Measurements from ENCODE around the gene BORCS5.

BORCS5 gene

DNA sequence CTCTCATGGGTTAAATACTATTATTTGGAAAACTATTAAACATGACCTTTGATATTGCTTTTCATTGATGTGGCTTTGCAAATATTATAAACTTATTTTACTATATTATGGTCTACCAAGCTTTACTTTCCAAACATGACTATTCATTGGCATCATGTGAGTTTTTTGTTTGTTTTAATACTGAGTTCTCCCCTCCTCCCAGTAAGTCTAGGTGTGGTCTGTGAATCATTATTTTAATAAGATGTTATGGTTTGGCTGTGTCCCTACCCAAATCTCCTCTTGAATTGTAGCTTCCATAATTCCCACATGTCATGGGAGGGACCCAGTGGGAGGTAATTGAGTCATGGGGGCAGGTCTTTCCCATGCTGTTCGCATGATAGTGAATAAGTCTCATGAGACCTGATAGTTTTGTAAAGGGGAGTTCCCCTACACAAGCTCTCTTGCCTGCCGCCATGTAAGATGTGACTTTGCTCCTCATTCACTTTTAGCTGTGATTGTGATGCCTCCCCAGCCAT lies 80.0 kb downstream of the BORCS5 start:
- DNase-seq (ENCODE audit: low spot score): no peak

DNA sequence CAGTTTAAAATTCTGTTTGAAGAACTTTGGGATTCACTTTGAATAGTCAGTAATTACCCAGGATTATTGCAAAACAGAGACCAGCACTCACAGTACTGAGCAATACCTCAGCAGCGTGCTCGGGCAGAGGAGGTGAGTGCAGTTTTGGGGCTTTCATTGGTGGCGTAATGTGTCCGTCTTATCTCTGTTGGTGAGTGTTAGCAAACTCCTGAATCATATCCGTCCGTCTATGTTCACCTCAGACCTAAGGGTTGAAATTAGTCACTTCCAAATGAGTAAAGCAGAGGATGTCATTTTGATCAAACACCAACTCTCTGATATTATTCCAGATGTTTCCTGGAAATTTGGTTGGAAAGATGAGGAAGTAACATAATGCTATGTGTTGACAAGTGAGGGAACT lies 82.8 kb downstream of the BORCS5 start:
- no peak for DNase-seq (ENCODE audit: low spot score)

DNA sequence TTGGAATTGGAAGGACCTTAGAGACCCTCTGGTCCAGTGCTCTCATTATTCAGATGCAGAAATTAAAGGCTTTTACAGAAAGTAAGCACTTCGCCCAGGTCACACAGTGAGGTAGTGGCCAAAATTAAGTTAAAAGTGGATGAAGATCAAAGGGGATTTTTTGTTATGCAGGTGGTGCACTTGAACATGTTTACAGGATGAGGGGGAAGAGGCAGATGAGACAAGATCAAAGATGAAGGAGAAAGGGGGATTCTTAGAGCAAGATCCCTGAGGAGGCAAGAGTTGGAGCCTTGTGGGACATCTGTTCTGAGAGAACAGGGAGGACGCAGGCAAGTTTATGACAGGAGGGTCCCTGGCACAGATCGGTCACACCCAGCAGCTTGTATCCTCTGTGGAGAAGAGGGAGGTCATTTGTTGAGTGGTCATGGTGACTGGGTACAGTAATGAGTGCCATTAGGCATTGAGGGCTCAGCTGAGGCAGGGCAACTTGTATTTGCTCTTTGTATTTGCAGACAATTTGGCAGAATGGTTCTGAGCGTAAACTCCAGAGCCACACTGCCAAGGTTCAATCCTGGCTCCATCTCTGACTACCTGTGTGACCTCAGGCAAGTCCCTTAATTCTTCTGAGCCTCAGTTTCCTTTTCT lies 84.0 kb downstream of the BORCS5 start:
- DNase-seq (ENCODE audit: low spot score): no peak

DNA sequence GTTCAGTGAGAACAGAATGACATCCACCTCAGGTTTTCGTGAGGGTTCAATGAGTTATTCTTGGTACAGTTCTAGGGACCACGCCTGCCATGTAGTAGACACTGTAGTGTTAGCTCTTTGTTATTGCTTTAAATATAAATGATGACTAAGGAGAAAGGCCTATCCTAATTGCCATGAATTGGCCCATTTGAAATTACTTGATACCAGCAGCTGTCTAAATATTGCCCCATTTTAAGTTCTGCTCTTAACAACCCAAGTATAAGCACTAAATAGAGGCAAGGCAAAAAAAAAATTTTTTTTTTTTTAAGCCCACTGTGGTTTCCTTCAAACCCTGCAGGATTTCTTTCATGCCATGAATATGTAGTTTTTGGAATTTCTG lies 84.5 kb downstream of the BORCS5 start:
- no peak for DNase-seq (ENCODE audit: low spot score)

DNA sequence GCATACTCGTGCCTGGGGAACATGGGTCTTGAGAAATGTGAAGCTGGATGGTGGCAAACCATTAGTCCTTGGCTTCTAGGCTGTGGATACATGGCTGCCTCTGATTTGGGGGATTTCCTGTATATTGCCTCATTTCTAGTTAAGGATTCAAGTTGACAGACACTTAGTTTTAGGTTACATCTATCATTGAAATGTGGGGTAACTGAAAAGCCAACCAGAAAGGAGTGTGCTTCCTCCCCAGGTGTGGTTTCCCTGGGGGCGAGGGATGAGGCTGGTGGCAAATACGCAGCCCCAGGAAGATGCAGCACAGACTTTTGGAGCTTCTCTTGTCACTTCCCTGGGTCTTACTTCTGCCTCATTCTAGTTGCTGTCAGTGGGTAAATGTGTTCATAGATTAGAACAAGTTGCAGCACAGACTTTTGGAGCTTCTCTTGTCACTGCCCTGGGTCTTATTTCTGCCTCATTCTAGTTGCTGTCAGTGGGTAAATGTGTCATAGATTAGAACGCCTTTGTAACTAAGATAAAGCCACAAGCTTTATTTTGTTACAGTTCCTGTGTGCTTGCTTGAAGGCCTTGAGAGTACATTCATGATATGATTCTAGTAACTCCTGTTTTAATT lies 85.1 kb downstream of the BORCS5 start:
- DNase-seq (ENCODE audit: low spot score): no peak

DNA sequence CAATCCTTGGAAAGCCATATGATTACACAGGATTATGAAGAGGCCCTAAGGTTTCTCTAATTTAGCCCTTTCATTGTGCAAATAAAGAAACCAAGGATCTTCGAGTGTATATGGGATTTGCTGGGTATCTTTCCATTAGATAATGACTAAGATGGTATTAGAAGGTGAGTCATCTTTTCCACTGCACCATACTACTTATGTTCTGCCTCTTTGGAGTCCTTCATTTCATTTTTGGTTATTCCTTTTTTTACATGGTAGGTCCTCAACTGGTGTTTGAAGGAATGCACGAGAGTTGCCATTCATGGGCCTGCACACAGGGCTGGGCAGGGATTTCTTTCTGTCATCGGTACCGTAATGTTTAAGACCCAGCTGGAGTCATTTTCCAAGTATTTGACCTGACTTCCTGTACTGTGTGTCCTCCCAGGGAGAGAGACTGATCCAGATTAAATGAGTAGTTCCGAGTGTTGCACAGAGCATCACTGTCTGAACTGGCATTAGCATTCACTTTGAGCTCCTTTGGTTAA lies 85.7 kb downstream of the BORCS5 start:
- DNase-seq (ENCODE audit: low spot score): no peak

DNA sequence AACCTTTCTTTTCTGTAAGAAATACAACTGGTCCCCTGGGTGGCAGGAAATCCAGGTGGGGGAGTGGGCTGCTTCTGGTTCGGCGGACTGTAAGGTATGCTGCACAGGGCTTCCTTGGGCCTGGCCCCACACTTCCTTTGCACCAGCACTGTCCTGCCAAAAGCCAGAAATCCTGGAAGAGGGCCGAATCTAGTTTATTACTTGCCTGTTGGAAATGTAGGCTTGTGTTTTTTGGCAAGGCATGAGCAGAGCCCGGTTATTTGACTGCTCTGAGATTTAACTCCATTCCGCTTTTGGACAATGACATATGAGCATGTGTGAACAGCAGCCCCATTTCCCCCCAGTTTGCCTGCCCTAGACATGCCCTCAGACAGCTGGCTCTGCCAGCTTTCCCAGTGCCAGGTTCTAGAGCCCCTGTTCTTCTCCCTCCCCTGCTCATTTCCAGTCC lies 86.6 kb downstream of the BORCS5 start:
- no peak for DNase-seq (ENCODE audit: low spot score)

DNA sequence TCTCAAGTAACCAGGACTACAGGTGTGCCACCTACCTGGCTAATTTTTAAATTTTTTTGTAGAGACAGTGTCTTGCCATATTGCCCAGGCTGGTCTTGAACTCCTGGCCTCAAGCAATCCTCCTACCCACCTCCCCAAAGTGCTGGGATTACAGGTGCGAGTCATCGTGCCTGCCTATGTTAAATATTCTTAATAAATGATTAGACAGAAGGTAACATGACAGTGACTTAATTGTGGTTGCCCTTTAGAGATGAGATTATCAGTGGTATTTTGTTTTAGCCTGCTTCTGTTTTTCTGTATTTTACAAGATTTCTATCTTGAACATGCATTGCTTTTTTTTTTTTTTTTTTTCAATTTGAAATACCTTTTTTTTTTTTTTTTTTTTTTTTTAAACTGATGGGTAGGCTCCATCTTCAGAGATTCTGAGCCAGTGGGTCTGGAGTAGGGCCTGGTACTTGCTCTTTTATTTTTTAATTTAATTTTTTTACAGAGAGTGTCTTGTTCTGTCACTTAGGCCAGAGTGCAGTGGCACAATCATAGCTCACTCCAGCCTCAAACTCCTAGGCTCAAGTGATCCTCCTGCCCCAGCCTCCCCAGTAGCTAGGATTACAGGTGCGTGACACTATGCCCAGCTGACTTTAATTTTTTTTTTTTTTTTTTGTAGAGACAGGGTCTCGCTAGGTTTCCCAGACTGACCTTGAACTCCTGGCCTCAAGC lies 88.4 kb downstream of the BORCS5 start:
- DNase-seq (ENCODE audit: low spot score): no peak

DNA sequence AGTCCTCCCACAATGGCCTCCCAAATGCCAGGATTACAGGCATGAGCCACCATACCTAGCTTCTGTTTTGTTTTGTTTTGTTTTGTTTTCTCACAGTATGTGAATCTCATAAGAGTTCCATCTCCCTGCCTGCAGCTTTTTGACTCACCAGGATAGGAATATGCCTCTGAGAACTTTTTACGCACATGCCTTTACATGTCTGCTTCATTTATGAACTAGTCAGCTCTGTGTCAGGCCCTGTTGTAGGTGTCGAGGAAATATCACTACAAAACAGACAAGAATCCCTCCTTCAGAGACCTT lies 89.0 kb downstream of the BORCS5 start:
- no peak for DNase-seq (ENCODE audit: low spot score)

DNA sequence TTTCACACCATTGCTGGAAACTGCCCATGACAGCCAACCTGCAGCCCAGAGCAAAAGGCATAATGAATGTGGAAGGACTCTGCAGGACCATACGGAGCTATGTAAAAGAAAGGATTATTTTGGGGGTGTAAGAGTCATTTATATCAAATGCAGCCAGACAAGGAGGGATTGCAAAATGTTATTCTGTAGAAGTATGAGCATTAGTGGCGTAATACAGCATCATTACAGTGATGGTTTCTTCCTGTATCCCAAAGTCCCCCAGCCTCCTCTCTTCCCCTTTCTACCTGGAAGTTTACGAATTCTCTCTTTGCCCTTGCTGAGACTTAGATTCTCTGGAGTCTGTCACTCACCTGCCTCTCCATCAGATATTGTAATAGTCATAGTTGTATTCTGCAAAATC lies 89.9 kb downstream of the BORCS5 start:
- DNase-seq (ENCODE audit: low spot score): no peak

DNA sequence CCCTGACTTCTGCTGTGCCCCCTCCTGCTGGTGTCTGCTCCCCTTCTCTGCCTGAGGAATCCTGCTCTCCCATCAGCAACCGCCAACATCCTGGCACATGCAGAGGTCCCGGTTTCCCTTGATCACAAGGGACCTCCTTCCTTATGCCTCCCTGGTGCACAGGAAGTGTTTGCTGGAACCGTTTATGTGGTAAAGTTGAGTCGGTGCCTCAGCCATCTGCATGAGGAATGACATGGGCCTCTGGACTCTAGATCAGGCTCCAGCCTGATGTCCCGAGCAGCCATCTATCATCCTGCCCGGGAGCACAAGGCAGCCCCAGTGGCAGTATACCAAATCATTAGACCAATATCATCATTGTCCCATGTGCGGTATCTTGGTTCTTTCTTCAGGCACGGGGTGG lies 90.4 kb downstream of the BORCS5 start:
- no peak for DNase-seq (ENCODE audit: low spot score)

DNA sequence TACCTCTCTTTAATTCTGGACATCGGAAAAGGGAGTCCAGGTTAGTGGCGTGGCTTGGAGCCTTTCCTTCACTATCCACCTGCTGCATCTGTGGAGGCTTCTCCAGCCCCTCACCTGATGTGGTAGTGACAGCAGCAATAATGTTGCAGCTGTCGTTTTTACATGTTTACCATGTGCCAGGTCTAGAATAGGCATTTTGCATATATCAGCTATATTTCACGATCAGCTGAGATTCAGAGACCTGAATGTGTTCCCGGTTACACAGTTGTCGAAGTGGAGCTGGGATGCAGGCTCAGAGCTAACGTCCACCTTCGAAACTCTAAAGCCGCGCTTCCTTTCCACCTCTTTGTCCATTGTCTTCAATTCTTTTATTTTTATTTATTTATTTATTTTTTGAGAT lies 91.0 kb downstream of the BORCS5 start:
- DNase-seq (ENCODE audit: low spot score): no peak

DNA sequence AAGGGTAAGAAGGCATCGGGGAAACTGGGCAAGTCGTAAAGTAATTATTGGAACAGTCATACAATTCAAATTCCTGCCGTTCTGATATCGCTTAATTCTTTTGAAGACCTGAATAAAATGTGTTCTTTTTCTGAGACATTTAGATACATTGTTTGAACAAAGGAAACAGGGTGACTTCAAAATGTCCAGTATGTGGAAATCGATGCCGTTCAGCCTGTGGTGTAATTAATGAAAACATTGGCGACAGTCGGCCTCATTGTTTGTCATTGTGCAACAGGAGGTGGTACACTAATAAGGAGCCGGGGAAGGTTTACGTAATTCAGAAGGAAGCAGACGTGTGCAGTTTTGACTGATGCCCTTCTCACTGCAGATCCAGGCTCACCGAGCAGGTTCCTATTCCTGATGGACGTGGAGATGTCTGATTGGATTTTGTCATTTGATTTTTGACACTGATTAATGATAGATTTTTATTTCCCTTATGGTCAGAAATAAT lies 92.7 kb downstream of the BORCS5 start:
- DNase-seq (ENCODE audit: low spot score): no peak

DNA sequence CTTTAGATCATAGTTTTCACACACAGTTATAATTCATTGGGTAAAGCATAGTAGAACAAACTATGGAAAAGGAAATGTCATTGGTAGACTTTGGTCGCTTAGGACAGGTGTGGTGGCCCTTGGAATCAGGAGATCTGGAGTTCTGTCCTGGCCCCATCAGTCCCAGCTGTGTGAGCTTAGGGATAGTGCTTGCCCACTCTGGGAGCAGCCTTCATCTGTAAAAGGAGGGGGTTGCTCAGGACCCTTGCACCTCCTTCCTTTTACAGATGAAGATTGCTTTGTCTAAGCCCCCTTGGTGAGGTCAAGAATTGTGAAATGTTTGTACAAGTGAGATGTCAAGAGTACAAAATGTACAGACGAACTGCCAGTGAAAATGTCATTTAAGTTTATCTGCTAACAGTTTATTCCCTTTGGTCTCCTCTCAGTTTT lies 93.2 kb downstream of the BORCS5 start:
- no peak for DNase-seq (ENCODE audit: low spot score)

DNA sequence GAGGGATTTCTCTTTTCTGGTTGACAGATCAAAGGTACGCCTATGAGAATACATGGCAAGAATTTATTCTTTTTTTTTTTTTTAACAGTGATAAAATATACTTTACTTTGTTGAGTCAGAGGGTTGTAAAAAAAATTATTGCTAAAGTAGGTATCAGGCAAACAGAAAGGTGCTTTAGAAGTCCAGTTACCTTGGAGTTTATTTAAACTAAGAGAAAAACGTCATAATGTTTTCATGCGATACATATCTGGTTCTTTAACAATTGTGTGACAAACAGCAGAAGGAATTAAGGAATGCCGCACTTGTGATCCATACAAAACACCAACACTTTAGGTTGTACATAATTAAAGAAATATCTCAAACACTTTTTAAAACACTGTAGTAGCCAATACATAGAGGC lies 94.2 kb downstream of the BORCS5 start:
- DNase-seq (ENCODE audit: low spot score): no peak

DNA sequence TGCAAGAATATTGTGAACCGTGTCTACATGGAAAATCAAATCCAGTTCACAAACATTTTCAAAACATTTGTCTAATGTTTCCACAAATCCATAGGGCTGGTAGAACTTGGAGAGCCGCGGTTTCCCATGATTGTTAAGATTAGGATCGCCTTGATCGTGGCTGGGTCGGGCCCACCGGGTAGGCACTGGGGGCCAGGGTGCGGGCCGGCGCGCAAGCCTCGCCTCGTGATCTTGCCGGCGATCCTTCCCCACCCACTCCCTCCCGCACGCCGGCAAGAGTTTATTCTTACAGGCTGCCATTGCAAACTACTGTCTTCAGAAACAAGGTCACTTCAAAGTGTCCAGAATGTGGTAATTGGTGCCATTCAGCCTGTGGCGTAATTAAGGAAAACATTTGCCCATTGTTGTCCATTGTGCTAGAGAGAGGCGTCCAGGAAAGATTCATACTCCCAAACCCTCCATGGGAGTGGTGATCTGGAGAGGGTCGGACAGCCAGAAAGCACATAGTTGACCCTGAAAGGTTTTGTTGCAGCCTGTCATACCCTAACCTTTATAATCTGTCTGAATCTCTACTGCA lies 95.5 kb downstream of the BORCS5 start:
- no peak for DNase-seq (ENCODE audit: low spot score)

DNA sequence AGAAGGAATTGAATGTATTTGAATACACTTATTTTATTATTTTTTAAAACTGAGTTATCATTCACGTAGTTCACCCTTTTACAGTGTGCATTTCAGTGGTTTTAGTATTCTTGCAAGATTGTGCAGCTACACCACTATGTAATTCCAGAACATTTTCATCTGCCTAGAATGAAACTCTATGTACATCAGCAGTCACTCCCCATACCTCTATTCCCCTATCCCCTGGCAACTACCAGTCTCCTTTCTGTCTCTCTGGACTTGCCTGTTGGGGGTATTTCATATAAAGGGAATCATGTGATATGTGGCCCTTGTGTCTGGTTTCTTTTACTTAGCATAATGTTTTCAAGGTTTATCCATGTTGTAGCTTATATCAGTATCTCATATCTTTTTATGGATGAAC lies 96.8 kb downstream of the BORCS5 start:
- no peak for DNase-seq (ENCODE audit: low spot score)

DNA sequence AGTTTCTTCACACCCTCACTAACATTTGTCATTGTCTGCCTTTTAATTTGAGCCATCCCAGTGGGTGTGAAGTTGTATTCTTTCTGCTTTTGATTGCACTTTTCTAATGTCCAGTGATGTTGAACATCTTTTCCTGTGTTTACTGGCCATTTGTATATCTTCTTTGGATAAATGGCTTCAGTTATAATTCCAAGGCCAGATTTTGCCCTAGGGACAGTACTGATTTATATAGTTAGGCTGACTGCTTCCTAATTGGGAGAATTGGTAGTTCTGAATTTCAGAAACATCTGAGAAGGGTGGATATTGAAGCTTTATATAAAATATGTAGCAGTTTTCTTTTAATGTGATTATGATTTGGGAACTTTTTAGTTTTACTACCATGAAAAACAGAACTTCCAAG lies 97.4 kb downstream of the BORCS5 start:
- no peak for DNase-seq (ENCODE audit: low spot score)

DNA sequence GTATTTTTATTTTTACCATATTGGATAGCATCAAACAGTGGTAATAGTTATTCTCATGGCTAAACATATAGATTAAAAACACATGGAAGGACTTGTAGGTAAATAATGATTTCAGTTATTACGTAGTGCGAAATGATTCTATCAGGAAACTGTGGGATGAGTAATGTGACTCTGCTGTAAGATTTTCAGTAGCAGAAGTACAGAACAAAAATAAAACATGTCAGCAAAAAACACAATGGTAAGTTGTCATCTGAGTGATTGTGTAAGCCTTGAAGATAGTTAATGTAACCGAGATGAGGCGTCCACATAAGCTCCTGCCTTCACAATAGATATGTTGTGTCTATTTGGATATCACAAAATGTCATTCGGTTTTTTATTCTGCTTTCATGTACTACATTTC lies 99.8 kb downstream of the BORCS5 start:
- no peak for DNase-seq (ENCODE audit: low spot score)

DNA sequence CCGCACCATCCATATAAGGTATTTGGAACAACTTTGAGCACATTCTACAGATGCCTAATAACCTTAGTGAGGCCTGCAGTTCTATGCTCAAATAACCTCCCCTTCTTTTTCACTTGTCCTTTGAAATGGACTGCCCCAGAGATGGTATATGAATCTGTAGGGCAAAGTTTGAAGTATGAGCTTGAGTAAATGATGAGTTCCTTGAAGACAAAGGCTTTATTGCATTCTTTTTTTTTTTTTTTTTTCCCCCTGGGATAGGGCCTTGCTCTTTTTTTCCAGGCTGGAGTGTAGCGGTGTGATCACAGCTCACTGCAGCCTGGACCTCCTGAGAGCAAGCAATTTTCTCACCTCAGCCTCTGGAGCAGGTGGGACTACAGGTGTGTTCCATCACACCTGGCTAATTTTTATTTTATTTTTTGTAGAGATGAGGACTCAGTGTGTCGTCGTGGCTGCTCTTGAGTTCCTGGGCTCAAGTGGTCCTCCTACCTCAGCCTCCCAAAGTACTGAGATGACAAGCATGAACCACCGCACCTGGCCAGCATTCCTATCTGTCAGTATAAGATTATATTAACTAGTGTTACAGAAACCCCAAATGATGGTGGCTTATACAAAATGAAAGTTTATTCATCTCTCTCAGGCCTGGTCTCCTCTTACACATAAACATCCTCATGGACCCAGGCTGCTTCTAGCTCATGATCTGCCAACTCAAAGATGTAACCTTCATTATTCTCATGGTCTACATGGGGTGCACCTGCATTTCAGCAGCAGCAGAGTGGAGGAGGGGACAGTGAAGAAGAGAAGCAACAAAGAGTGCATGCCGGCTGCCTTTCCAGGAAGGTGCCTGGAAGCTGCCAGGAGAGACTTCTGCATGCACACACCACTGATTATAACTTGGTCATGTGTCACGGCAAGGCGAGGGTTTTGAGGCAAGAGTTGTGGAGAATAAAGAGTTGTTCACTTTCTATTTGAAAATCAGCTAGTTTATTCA lies 104.4 kb downstream of the BORCS5 start:
- no peak for DNase-seq (ENCODE audit: low spot score)

DNA sequence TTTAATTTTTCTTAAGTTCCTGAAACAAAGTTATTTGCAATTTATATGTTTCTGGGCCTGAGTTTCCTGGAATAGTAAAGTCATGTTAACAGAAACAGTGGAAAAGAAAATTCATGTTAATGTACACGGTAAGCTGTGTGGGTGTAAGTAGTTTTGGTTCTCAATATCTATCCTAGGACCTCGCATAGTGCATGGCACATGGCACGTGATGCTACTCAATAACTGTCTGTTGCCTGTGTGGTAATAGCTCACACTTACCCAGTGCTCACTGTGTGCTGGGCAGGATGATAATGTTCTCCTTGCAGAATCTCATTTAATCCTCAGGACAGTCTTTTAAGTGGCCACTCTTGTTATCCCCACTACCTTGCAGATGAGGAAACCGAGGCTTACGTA lies 105.0 kb downstream of the BORCS5 start:
- no peak for DNase-seq (ENCODE audit: low spot score)

DNA sequence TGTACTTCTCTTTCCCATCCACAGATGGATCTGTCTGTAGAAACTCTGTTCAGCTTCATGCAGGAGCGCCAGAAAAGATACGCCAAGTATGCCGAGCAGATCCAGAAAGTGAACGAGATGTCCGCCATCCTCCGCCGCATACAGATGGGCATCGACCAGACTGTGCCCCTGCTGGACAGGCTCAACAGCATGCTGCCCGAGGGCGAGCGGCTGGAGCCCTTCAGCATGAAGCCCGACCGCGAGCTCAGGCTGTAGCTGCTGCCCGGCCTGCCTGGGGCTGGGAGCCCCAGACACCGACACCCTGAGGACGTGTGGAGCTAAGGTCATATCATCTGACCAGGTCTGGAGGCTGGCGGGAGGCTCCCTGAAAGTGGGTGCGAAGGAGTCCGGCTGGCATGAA lies 108.6 kb downstream of the BORCS5 start:
- DNase-seq (ENCODE audit: low spot score): no peak

Measured in AG08396 (cell line).